NCI-H226 (cell line): Measurements from ENCODE around the gene SLC25A13.
A peak's percentile ranks its signal among the peaks of the same experiment; 100 is the strongest.
"Not testable (repeated sequence)": the region's sequence is repeated elsewhere in the genome, so short reads cannot be mapped to it uniquely, and the experiment has no call there.

Experiments
- DNase-seq: peaks from one replicate; pipeline ENCODE4 v3.0.0-alpha.2; 2015

Gene SLC25A13

DNA sequence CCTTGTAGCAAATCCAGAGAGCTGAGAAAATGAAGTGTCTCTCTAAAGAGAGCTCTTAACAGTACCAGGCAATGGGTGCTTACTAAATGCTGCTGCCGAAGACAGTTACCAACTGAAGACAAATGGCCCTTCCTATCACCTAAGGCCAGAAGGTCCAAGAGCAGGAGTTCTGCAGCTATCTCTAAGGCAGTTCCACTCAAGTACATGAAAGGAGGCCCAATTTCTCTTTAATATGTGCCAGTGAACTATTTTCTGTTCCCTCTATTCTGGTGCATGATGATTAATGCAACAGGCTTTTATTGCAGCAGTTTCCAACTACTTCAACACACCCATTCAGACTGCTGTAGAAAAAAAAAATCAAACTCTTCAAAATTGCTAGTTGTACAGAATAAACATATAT, 122.5 kb downstream of the SLC25A13 start:
- DNase-seq: no peak

- DNase-seq: no peak
Observed at GRCh38 chr7:96198047-96198636, 123.8 kb downstream of the SLC25A13 start.

DNA sequence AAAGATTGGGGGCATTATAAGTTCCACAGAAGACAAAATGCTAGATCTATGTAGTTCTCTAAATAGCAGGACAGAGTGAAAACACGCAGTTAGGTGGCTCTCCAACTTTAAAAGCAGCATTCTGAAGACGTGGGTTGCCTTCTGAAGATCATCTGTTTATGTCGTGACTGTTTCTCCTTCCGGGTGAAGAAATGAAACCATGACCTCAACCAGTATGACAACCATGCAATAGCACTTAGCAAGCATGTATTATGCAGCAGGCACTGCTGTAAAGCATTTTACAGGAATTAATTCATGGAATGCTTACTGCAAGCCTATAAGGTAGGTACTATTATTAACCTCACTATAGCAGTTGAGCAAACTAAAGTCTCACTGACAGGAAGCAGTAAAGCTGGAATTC, 125.2 kb downstream of the SLC25A13 start:
- DNase-seq: no peak

GRCh38 chr7:96189129-96189820, 132.6 kb downstream of the SLC25A13 start:
- DNase-seq: no peak

DNA sequence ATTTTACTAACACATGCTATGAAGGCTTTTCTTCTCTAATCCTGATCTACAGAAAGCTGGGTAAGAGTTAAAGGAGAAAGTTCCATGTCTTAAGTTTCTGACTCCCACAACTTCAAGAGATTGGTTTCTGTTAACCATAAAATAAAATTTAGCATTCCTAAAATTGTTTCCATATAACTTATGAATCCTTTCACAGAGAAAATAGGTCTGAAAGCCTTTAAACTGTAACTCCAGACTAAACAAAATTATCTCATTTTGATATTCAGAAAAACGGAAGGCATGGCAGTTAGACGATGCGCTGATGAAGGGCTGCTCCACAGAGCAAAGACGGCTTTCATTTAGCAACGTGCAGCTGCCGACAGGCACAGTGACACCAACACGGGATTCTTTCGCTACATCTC, 133.3 kb downstream of the SLC25A13 start:
- DNase-seq: no peak

DNA sequence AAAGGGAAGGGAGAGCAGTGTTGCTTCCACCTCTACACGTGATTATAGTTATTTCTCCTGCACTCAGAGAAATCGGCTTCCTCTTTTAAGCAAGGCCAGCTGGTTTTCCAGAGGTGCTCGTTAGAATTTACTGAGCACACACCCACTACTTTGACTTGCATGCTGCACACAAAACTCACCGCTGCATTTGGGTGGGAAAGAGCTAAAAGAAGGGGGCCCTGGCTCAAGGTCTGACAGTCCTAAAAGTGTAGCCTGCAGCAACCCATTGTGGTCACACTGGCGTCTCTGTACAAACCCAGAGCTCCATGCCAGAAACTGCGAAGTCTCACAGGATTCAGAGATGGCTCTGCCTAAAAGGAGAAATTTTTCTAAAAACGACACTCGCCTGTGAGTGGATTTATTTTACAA, 133.7 kb downstream of the SLC25A13 start:
- DNase-seq: no peak

DNA sequence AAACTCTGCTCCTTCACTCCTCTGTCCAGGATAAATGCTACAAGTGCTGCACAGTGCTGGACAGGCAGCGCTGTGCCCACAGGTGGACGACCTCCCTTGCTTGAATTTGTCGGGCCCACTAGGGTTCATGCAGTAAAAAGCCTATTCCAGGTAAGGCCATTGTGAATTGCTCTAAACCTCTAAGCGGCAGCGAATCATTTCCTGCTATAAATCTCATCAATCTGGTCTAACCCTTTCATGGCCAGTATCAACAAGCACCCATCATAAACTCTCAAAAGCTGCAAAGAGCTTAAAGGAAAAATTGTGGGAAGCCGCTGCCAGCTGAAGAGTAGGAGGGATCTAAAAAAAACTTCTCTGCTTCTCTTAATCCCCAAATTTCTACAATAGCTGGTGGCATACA, 134.2 kb downstream of the SLC25A13 start:
- no peak for DNase-seq

DNA sequence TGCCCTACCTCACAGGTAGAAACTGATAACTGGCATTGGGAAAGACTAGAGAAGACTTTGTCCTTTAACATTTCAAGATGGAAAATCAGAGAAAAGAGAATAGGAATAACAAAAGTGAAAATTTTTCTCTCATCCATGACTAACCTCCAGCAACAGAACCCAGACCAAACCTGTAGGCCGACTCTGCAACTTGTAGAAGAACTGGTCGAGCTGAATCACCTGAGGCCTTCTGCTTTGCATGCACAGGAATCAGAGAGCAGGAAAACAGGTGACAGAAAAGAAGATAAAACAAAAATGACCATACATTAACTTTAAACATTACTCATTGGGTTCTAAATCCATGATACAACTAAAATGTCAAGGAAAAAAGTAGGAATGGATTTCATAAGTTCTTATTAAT, 137.1 kb downstream of the SLC25A13 start:
- DNase-seq: no peak

DNA sequence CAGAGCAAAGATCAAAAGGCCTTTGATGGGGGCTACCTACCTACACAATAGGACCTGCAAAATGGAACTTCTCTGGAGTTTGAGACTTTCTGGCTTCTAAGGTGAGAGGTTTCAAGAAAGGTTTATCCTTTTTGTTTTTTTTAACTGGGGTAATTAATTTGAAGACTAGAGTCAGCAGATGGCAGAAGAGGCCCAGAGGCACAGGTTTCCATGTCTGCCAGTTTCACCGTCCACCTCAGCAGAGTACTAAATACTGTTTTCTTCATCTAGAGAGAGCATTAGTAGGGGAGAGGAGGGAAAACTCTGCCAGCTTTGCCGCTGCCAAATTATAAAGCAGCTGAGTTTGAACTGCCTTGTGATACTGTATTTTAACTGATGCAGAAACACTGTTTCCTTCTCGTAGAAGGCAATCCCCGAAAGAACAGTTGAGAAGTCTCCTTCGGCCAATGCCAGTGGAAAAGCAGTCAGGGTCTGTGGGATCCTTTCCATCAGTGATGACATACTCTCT, 138.7 kb downstream of the SLC25A13 start:
- DNase-seq: no peak

- DNase-seq: no peak
Observed at GRCh38 chr7:96182424-96183158, 139.3 kb downstream of the SLC25A13 start.

DNA sequence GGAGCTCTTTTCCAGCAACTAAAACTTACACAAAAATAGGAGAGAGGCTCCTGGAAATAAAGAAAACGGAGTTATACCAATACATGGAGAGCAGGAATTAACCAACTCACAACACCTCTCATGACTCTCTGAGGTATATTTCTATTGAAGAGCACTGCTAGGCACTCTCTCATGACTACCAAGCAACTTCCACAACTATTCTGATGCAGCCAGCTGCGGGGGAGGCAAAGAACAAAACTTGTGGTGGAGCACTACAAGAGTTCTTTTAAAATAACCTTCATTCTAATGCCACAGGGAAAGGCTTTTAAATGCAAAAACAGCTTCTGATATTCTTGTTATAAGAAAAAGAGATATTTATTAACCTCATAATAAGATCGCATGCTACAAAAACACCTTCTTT, 140.7 kb downstream of the SLC25A13 start:
- DNase-seq: peak; percentile 10

GRCh38 chr7:96179837-96180236, 142.1 kb downstream of the SLC25A13 start:
- no peak for DNase-seq

DNA sequence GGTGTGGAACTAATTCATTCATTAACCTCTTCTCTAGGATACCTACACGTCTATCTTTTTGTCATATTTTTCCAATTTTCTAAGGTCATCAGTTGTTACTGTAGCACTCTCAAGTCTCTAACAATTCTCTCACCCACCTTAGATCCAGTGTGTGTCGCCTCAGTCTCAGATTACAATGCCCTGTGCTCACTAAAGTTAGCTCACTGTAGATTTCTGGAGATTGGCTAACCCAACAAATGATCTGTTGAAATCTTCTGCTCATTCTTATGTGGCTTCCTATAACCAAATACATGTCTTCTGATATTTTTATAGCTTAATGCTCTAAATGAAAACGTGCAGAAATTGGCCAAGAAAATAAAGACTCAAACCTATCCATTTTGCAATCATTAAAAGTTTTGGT, 142.6 kb downstream of the SLC25A13 start:
- no peak for DNase-seq

GRCh38 chr7:96178581-96178980, 143.3 kb downstream of the SLC25A13 start:
- DNase-seq: peak; percentile 61

DNA sequence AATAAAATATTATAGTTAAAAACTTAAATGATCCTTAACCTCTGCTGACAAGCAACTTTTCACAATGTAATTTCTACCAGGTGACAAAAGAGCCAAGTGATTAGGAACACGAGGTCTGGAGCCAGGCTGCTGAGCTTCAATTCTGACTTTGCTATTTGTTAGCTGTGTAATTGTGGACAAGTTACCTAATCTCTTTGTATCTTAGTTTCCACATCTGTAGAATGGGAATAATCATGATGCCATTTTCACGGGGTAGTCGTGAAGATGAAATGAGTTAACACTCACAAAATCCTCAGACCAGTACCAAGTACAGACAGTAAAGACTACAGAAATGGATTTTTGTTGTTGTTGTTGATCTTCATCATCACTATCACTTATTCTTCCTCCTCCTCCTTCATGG, 144.5 kb downstream of the SLC25A13 start:
- DNase-seq: no peak

DNA sequence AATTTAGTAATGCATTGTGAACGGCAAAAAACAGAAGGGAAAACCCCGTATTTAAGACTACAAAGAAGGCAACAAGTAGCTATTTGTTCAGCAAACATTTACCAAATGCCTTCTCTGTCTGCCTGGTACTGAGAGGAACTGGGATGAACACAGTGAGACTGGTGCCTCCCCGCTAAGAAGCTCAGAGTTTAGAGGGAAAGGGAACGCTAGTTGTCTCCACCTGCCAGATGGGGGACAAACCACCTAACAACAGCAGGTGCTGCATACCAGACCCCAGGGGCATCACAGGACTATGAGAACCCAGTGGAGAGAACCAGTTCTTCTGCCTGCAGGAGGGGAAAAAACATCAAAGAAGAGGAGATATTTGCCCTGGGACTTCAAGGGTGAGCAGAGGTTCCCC, 147.1 kb downstream of the SLC25A13 start:
- no peak for DNase-seq

DNA sequence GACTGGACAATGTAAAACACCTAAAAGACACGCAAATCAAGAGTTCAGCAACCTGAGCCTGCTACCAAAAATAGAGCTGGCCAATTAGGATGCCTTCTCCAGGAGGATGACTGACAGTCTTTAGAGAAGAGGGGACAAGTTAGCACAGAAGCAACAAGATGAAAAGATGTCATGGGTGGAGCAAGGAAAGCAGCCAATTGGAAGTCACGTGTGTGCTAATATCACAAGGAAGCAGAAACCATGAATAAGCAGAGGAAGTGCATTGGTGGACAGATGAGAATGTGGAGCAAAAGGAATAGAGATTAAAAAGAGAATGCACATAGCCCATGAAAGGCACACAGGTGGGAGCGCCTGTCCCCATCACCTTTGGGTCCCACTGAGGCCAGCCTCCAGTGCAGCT, 148.1 kb downstream of the SLC25A13 start:
- no peak for DNase-seq

- DNase-seq: no peak
Observed at GRCh38 chr7:96169439-96169838, 152.5 kb downstream of the SLC25A13 start.

DNA sequence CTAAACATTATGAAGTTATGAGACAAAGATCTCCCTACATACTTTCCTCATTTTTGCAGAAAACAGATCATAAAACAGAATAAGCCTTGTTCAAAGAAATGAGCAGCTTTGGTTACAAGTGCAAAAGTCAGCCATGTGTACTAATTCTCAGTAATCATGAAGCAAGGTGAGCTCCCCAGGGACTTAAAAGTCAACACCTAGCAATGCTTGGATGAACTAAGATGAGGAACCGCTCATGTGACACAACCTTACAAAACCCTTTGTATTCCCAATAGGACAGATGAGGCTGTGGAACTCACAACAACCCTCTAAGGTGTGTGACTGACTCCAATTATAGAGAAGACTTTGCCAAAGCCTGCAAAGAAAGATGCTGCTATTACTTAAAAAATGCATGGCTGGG, 154.5 kb downstream of the SLC25A13 start:
- DNase-seq: no peak

- DNase-seq: no peak
Observed at GRCh38 chr7:96161897-96162296, 160.0 kb downstream of the SLC25A13 start.

GRCh38 chr7:96157856-96158255, 164.0 kb downstream of the SLC25A13 start:
- DNase-seq: no peak

- DNase-seq: not testable (repeated sequence)
Observed at GRCh38 chr7:96154506-96154905, 167.4 kb downstream of the SLC25A13 start.

GRCh38 chr7:96152706-96153105, 169.2 kb downstream of the SLC25A13 start:
- no peak for DNase-seq

DNA sequence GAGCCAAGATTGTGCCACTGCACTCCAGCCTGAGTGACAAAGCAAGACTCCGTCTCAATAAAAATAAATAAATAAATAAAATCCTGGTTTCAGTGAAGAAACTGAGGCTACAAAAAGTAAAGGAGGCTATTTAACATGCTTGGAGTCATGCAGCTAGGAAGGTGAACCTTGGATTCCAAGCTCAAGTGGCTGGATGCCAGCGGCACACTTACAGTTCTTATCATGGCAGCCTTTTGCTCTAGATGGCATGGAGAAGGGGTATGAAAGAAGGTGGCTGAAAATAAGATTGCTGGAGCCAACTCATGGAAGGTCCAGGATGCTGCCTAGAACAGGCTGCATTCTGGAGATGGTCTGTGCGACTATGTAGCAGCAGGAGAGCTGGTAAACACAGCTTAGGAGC, 170.0 kb downstream of the SLC25A13 start:
- DNase-seq: no peak
